NCI-H345 treated with DMSO at 0.1 percent for 48 hours (cell line): Measurements from ENCODE around the gene PSPN.
A peak's percentile ranks its signal among the peaks of the same experiment; 100 is the strongest.

Experiments used
- DNase-seq: peaks from one replicate; lab custom pipeline; 2025; ENCODE audit not compliant: unreplicated experiment; lab: John Stamatoyannopoulos, UW

PSPN gene, protein sequence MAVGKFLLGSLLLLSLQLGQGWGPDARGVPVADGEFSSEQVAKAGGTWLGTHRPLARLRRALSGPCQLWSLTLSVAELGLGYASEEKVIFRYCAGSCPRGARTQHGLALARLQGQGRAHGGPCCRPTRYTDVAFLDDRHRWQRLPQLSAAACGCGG

DNA sequence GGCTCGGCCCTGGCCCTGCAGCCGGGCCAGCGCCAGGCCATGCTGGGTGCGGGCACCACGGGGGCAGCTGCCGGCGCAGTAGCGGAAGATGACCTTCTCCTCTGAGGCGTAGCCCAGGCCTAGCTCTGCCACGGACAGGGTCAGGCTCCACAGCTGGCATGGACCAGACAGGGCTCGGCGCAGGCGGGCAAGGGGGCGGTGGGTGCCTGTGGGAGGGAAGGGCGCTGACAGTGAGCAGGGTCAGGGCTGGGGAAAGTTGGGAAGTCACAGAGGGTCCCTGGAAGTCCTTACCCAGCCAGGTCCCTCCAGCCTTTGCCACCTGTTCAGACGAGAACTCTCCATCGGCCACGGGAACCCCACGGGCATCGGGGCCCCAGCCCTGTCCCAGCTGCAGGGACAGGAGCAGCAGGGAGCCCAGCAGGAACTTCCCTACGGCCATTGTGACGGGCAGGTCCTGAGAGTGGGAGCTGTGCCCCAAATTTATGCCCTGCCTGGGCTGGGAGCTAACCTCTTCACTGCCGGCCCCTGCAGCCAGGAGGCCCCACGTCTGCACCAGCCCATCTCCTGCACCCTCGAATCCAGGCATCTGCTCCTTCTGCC, at the start of gene PSPN:
TSS of gene PSPN (minus strand) at position 523 of the 600 bp plus-strand sequence. CDS start at position 439, 84 bp downstream.
- DNase-seq: no peak

GRCh38 chr19:6424939-6425731, 49.4 kb upstream of the PSPN start:
- peak; percentile 100 for DNase-seq

GRCh38 chr19:6424195-6424938, 48.6 kb upstream of the PSPN start, which contains the start of gene KHSRP:
Gene KHSRP (minus strand): TSS chr19:6424811. CDS start chr19:6424701, 110 bp downstream.
- no peak for DNase-seq

DNA sequence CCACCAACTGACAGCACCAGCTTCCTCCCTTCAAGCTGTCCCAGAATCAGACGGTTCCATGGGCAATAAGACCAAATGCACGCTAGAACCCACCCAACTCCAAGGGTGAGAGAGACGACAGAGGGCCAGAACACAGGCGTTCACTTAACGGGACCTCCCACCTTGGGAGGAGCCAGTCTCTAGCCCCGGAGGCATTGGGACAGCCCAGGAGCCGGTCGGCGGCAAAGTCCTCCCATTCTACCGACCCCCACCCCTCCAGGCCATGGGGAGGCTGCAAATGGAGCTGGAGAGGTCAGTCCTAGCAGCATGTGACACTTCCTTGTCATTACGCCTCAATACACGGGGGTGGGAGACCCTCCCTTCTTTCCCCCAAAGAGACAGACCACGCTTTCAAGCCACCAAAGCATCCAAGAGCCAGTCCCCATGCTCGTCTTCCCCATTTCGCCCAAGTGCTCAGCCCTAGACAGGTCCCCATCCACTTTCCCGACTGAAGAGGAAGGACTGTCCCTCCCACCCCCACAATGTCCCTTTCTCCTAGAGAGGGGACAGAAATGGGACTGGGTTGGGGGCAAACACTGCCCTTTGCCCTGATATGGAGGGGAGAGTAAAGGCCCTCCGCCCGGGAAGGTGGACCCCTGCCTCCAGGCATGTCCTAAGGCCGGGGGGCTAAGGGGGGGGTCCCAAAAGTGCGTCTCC, 47.9 kb upstream of the PSPN start:
- DNase-seq: no peak

GRCh38 chr19:6421075-6422014, 45.6 kb upstream of the PSPN start:
- no peak for DNase-seq

GRCh38 chr19:6418562-6418932, 42.8 kb upstream of the PSPN start:
- DNase-seq: no peak

DNA sequence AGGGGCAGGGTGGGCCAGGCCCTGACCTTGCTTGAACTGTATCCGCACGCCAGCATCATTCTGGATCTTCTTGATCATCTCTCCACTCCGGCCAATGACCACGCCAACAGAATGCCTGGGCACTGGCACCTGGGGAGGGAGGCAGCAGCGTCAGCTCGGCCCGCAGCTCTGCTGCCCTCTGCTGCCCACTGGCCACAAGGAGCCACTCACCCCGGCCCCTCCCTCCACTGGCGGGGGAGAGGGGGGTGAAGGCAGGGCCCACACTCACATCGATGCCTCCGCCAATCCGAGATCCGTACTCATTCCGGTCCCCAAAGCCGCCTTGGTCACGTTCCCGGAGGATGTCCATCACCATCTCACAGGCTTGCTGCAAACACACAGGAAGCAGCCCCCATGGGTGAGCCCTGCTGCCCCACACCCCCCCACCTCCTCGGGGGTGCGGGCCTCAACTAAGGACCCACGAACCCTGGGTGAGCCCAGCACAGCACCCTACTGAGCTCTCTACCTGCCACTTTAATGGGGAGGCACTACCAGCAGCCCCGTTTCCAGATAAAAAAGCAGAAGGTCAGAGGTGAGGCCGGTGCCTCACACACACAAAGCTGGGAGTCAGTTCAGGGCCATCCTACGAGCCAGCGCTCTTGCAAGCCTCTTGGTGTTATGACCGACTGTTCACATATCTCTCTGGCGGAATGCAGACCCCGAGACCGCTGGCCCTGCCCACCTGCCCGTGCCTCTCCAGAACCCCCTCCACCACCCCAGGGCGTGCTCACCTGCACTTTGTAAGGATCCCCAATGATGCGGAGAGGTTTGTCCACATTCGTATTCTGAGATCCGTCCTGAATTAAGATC, 42.2 kb upstream of the PSPN start:
- DNase-seq: no peak

GRCh38 chr19:6416658-6417405, 41.1 kb upstream of the PSPN start:
- DNase-seq: no peak

DNA sequence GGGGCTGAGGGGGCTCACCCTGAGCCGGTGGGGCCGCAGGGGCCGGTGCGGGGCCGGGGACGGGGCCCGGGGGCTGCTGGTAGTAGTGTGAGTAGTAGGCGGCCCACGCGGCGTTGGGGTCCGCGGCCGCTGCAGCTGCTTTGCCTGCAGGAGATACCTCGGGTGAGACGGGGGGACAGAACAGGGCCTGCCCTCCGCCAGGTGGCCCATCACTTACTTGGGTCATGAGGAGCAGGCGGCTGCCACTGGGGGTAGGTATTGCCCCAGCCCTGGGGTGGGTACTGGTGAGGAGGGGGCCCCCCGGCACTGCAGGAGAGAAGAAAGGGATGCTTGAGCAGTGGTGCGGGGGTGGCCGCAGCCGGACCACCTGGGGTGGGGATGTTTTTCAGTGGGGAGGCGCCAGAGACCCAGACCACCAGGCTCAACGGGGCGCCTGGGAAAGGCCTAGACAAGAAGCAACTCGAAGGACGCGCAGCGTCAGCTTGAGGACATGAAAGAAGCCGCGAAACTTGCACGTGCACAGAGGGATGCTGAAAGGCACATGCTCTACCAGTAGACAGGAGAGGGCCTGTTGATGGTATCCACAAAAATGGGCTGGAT, 40.0 kb upstream of the PSPN start:
- no peak for DNase-seq

- no peak for DNase-seq
Observed at GRCh38 chr19:6414793-6415590, 39.3 kb upstream of the PSPN start.

DNA sequence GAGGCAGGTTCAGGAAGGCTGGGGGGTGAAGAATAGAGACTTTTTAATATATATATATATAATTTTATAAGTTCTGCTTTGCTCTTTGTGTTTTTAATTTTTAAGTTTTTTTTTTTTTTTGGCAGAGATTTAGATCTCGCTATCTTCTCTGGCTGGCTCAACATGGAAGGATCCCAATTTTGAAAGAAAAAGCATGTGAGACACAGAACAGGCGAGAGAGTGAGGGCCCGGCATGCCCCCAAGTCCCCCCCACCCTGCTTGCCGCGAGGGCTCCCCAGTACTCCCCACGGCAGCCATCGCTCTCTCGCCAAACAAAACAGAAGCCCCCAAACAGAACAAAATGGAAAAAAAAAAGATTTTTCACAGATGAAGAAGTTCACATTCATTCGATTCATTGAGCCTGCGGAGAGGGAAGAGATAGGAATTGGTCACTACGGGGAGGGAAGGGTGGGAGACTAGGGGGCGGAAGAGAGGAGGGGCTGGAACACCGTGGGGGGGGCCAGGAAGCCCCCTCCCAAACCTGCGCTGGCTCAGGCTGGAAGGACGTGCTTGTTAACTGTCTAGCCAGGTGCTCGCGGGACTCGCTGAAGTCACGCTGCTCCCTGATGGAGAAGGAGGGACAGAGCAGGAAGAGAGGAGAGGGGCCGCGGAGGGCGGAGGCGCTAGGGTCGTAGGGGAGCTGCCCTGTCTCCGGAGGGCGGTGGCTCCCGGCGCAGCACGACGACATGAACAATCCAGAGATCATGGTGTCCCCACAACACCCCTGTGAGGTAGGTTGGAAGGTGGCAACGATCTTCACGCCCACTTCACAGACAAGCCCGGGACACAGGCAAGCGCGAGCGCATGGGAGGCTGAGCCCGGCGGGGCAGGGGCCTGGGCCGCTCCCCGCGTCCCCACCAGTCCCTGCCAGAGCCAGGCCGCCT, 38.2 kb upstream of the PSPN start:
- no peak for DNase-seq

DNA sequence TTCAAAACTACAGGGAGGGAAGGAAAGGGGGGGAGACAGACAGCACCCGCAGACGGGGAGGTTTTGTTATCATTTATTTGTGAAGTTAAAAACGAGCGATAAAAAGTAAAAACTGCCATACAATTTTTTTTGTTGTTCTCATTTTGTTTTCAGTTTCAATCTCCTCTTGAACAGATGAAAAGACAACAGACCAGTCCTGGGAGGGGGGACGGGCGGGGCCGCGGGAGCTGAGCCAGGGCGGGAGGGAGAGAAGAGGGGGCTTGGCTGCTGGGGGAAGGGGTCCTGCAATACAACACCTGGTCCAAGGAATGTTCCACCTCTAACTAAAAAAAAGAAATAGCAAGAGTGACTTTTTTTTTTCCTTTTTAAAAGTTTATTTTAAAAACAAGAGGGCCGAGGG, 37.6 kb upstream of the PSPN start:
- no peak for DNase-seq

- DNase-seq: no peak
Observed at GRCh38 chr19:6412447-6413091, 36.8 kb upstream of the PSPN start.

- DNase-seq: no peak
Observed at GRCh38 chr19:6412061-6412446, 36.3 kb upstream of the PSPN start.

GRCh38 chr19:6409346-6409745, 33.6 kb upstream of the PSPN start:
- DNase-seq: no peak

GRCh38 chr19:6406401-6406800, 30.7 kb upstream of the PSPN start:
- no peak for DNase-seq
